Measurements from ENCODE around the gene MVB12B. TPM values are rescaled to one million over a fixed set of nuclear protein-coding genes. Genes with fewer than 3 reads are reported as not detected.

The MVB12B gene
- total and polyA plus RNA-seq, 2 of the 4 experiments (the other 2 are of a cell fraction) = 2.0 to 4.0 TPM

DNA sequence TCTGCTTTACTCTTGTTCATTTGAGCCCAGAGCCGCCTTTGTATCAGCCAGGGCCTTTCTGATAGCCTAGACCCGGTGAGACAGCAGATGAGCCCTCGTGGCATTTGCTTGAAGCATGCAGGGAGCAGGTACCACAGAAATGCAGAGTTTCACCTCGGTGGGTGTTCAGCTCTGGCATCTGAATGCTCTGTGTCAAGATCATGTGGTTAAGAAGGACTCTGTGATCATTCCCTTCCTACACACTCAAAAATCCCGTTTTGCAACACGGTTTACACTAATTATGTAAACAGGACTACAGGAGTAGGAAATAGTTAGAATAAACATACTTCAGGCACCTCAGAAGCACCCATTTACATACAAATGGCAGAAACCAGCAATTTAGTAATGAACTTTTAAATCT is 67.2 kb downstream of the MVB12B start:
- intact Hi-C loops (cut with micrococcal nuclease) = no loop called here
- no TSS peak for BruUV-seq (replicated peaks)
- CTCF ChIA-PET = interaction anchor here (0.9 kb wide), 1 partner anchor 36 kb away, joined by 3 read pairs; no protein-coding TSS in a partner anchor

More for the DNA sequence above, 67.2 kb downstream of the MVB12B start:
- no peak overlapping the region for H3K56ac ChIP-seq (ENCODE audit: extremely low read depth, insufficient read depth, low read length)
- H3K14ac ChIP-seq (replicated peaks; ENCODE audit: low read depth, low read length) = no peak overlapping the region
- TF ChIP-seq CEBPB (IDR thresholded peaks at IDR 0.05; ENCODE audit: low read depth, low read length) = peak; percentile 83
- TF ChIP-seq, protein P1, sequence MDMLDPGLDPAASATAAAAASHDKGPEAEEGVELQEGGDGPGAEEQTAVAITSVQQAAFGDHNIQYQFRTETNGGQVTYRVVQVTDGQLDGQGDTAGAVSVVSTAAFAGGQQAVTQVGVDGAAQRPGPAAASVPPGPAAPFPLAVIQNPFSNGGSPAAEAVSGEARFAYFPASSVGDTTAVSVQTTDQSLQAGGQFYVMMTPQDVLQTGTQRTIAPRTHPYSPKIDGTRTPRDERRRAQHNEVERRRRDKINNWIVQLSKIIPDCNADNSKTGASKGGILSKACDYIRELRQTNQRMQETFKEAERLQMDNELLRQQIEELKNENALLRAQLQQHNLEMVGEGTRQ (IDR thresholded peaks at IDR 0.05; ENCODE audit: low read depth, low read length) = no peak
- TF ChIP-seq BHLHE40 (IDR thresholded peaks at IDR 0.05; ENCODE audit: low read depth, low read length) = peak; percentile 46; the same call in 1 of the 2 replicates
- TF ChIP-seq MXI1 (IDR thresholded peaks at IDR 0.05; ENCODE audit: borderline replicate concordance, low read depth, low read length) = 0 out of 2 replicates have a peak, but pooled peaks have one; percentile 23
- H3K4me2 ChIP-seq (ENCODE audit: low read depth, low read length) = no peak overlapping the region
- H2BK20ac ChIP-seq (ENCODE audit: low read depth, low read length) = no peak overlapping the region
- DNase-seq (peak; percentile 78), ATAC-seq (ENCODE audit: low read depth) (peak; percentile 52)
- no peak overlapping the region for H2BK15ac ChIP-seq (ENCODE audit: low read depth, low read length)
- POLR2A ChIA-PET (ENCODE audit: unreplicated experiment) = no interaction called here
- no peak overlapping the region; a peak in 1 of 4 replicates for H4K8ac ChIP-seq (ENCODE audit: low read depth in 2 of 2, low read length in 2 of 2)
- no peak overlapping the region for H3K27ac ChIP-seq (ENCODE audit: insufficient read depth, low read length)
- H3K27me3 ChIP-seq (ENCODE audit: control insufficient read depth, insufficient read depth, low read length) = no peaks in the 10 kb centered on the region
- no peak overlapping the region for H3K9ac ChIP-seq (ENCODE audit: low read depth, low read length)
- H2AK5ac ChIP-seq (ENCODE audit: low read depth, low read length) = no peak overlapping the region
- no peak overlapping the region for H3K18ac ChIP-seq (ENCODE audit: low read depth, low read length)
- H3K4me3 ChIP-seq (ENCODE audit: insufficient read depth, low read depth, low read length) = no peak overlapping the region
- WGBS, 2 experiments (ENCODE audit: extremely low coverage in 2 of 2, insufficient read length in 1 of 2) = no CpG with 5 or more reads among the region's 6 CpGs
- no peak overlapping the region for H3K4ac ChIP-seq (ENCODE audit: low read depth, low read length)
- peaks cover 2% of the 10 kb centered on the region; the same call in 1 of the 2 replicates for H3K36me3 ChIP-seq (ENCODE audit: control insufficient read depth, insufficient read depth, low read length)
- H2AK9ac ChIP-seq (replicated peaks; ENCODE audit: low read depth, low read length, poor library complexity) = peak overlapping the region; percentile 19
- H4K5ac ChIP-seq (ENCODE audit: low read depth, low read length) = no peak overlapping the region
- peaks cover 15% of the 10 kb centered on the region; the same call in 1 of the 2 replicates for H3K9me1 ChIP-seq (ENCODE audit: insufficient read depth, low read length)
- H3K23ac ChIP-seq (ENCODE audit: low read depth, low read length) = no peak overlapping the region
- no peaks in the 10 kb centered on the region for H3K79me1 ChIP-seq (ENCODE audit: low read depth in 1 of 2, low read length in 2 of 2)
- dilution Hi-C loops (cut with HindIII; ENCODE audit: low sequenced_read_pairs, unreplicated experiment) (no loop called here), in situ Hi-C loops (cut with MboI; ENCODE audit: low sequenced_read_pairs) (loop anchor here (10.0 kb wide), 1 partner anchor 989 kb away; no protein-coding TSS in a partner anchor)
- no peak overlapping the region for H4K91ac ChIP-seq (ENCODE audit: insufficient read depth, low read depth, low read length)
- H2BK120ac ChIP-seq (ENCODE audit: low read depth, low read length) = no peak overlapping the region; the same call in 1 of the 2 replicates
- H4K20me1 ChIP-seq (ENCODE audit: insufficient read depth, low read length) = no peaks in the 10 kb centered on the region
- H2AFZ ChIP-seq (replicated peaks; ENCODE audit: low read length, poor library complexity) = no peak overlapping the region
- no peaks in the 10 kb centered on the region for H3K9me3 ChIP-seq (ENCODE audit: control insufficient read depth, insufficient read depth, low read length)
- peaks cover 17% of the 10 kb centered on the region for H3K4me1 ChIP-seq (ENCODE audit: control insufficient read depth, insufficient read depth, low read length)
- H2BK5ac ChIP-seq (ENCODE audit: low read depth, low read length, poor library complexity, severe bottlenecking) = no peak overlapping the region
